MM.1S (cell line): ENCODE results near the gene FBXO34.

ENCODE experiments used
- EZH2 ChIP-seq: fragments of 300-600 bp; sonication (generic); optimal IDR thresholded peaks from 2 replicates; pipeline ENCODE3; 2017; ENCODE audit warnings: low read depth, mild to moderate bottlenecking, antibody characterized with exemption, low read length, mixed read lengths
- TF ChIP-seq, protein P1 (sequence below): fragments of 300-600 bp; sonication (generic); IDR thresholded peaks from 2 replicates; pipeline ENCODE4 v1.5.1; 2016; ENCODE audit warnings: antibody characterized with exemption, low read length, mixed read lengths

DNA sequence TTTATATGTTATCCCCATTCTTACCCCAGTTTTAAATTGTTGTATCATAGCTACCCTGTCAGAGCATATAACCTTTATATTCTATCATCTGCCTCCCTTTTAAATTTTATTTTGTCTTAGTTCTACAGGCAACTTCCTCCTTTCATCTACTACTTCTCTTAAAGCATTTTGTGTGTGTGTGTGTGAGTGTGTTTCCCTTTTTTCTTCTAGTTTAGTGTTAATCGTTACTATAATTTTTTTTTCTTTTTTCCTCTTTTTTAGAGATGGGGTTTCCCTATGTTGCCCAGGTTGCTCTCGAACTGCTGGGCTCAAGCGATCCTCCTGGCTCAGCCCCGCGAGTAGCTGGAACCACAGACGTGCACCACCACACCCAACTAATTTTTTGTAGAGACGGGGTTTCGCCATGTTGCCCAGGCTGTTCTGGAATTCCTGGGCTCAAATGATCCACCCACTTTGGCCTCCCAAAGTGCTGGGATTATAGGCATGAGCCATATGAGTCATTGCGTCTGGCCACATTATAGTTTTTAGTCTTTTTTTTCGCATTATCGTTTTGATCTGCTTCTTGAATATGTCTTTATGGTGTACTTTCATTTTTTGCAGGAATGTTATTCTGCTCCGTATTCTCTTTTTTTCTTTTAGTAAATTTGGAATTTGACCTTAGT is 33.1 kb upstream of the FBXO34 start:
- TF ChIP-seq, protein P1, sequence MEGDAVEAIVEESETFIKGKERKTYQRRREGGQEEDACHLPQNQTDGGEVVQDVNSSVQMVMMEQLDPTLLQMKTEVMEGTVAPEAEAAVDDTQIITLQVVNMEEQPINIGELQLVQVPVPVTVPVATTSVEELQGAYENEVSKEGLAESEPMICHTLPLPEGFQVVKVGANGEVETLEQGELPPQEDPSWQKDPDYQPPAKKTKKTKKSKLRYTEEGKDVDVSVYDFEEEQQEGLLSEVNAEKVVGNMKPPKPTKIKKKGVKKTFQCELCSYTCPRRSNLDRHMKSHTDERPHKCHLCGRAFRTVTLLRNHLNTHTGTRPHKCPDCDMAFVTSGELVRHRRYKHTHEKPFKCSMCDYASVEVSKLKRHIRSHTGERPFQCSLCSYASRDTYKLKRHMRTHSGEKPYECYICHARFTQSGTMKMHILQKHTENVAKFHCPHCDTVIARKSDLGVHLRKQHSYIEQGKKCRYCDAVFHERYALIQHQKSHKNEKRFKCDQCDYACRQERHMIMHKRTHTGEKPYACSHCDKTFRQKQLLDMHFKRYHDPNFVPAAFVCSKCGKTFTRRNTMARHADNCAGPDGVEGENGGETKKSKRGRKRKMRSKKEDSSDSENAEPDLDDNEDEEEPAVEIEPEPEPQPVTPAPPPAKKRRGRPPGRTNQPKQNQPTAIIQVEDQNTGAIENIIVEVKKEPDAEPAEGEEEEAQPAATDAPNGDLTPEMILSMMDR = no peak
- no peak for TF ChIP-seq EZH2
